Endothelial cell of umbilical vein (primary cell): ENCODE measurements around the gene TNS4. TPM values are rescaled to one million over a fixed set of nuclear protein-coding genes. Genes with fewer than 3 reads are reported as not detected.

Experiments
- BruUV-seq: library from RNA; stranded (reverse); fragments of 400-500 nt; replicated peaks from 2 replicates; lab custom pipeline; 2021; lab: Mats Ljungman, UMichigan
- CTCF ChIA-PET: fragments of 300-600, 350-600 bp; sonication (Branson Sonifier 250); formaldehyde crosslinking; loops from one replicate; lab custom pipeline; 2021; ENCODE audit warnings: antibody characterized with exemption, inconsistent platforms; lab: Charles Lee
- POLR2A ChIA-PET: fragments of 300-600, 350-600 bp; sonication (Branson Sonifier 250); formaldehyde crosslinking; loops from one replicate; lab custom pipeline; 2021; ENCODE audit warnings: antibody characterized with exemption, inconsistent platforms; lab: Charles Lee
- DNase-seq: peaks from one replicate; pipeline ENCODE4 v3.0.0-alpha.2; 2011; ENCODE audit warnings: low read depth, low spot score
- FAIRE-seq: peaks from 2 replicates; lab custom pipeline; 2011; peaks lifted over from hg19 to GRCh38; lab: Jason Lieb, UNC
- H2AFZ ChIP-seq: 2 replicates; pipeline ENCODE4 v1.6.0; 2012; ENCODE audit warnings: low read depth, low read length, control low read depth, inconsistent platforms
- H3K27ac ChIP-seq: 2 replicates; pipeline ENCODE4 v1.5.1; 2011; ENCODE audit warnings: low read depth, mild to moderate bottlenecking, control low read depth, low read length, moderate library complexity; ENCODE audit not compliant: insufficient read depth
- H3K27me3 ChIP-seq, 2 experiments: 2 replicates each; pipeline versions ENCODE4 v1.6.0 to v1.6.1; 2011; ENCODE audit warnings: low read length in 2 of 2, mixed read lengths in 1 of 2; ENCODE audit not compliant: control insufficient read depth in 2 of 2, insufficient read depth in 2 of 2
- H3K36me3 ChIP-seq, 2 experiments: 2 replicates in 1 of 2; 3 replicates in 1 of 2; pipeline ENCODE4 v1.5.1; 2011; ENCODE audit warnings: low read length in 2 of 2, mild to moderate bottlenecking in 1 of 2, moderate library complexity in 1 of 2; ENCODE audit not compliant: control insufficient read depth in 2 of 2, insufficient read depth in 2 of 2; ENCODE audit errors: extremely low read depth in 1 of 2
- H3K4me1 ChIP-seq: 3 replicates; pipeline ENCODE4 v1.5.1; 2011; ENCODE audit warnings: mild to moderate bottlenecking, low read length; ENCODE audit not compliant: control insufficient read depth, insufficient read depth; ENCODE audit errors: extremely low read depth
- H3K4me2 ChIP-seq: 2 replicates; pipeline ENCODE4 v1.6.1; 2011; ENCODE audit warnings: low read length, control low read depth, mixed read lengths; ENCODE audit not compliant: insufficient read depth
- H3K4me3 ChIP-seq, 3 experiments: fragments of 200-600 bp in 1 of 3; sonication (generic), shearing (Covaris generic) in 1 of 3; replicated peaks in 1 of 3; 2 replicates each; pipeline ENCODE4 v1.5.1; 2011 to 2016; ENCODE audit warnings: control low read depth in 3 of 3, low read length in 3 of 3, mild to moderate bottlenecking in 2 of 3, inconsistent platforms in 1 of 3, low read depth in 1 of 3, moderate library complexity in 1 of 3; ENCODE audit not compliant: insufficient read depth in 1 of 3
- H3K79me2 ChIP-seq: 2 replicates; pipeline ENCODE4 v1.6.0; 2012; ENCODE audit warnings: low read length, inconsistent platforms; ENCODE audit not compliant: control insufficient read depth, insufficient read depth
- H3K9ac ChIP-seq: replicated peaks from 2 replicates; pipeline ENCODE3; 2011; ENCODE audit warnings: low read length, control low read depth; ENCODE audit not compliant: insufficient read depth; ENCODE audit errors: extremely low read depth
- H3K9me1 ChIP-seq: replicated peaks from 3 replicates; pipeline ENCODE4 v1.6.0; 2011; ENCODE audit warnings: mild to moderate bottlenecking, low read length; ENCODE audit not compliant: control insufficient read depth, insufficient read depth; ENCODE audit errors: extremely low read depth
- H3K9me3 ChIP-seq: replicated peaks from 2 replicates; pipeline ENCODE4 v1.5.1; 2012; ENCODE audit warnings: low read length, inconsistent platforms; ENCODE audit not compliant: control insufficient read depth, insufficient read depth
- H4K20me1 ChIP-seq: replicated peaks from 2 replicates; pipeline ENCODE3; 2011; ENCODE audit warnings: mild to moderate bottlenecking, low read length; ENCODE audit not compliant: control insufficient read depth, insufficient read depth; ENCODE audit errors: extremely low read depth
- EZH2 ChIP-seq: IDR thresholded peaks from 2 replicates; pipeline ENCODE4 v1.6.1; 2012; ENCODE audit warnings: borderline replicate concordance, low read depth, mild to moderate bottlenecking, moderate library complexity, low read length, inconsistent platforms; ENCODE audit not compliant: severe bottlenecking
- FOS ChIP-seq: IDR thresholded peaks from 2 replicates; pipeline ENCODE4 v1.6.1; 2011; ENCODE audit warnings: mild to moderate bottlenecking, low read length, moderate library complexity, borderline replicate concordance; ENCODE audit not compliant: insufficient read depth
- GATA2 ChIP-seq: IDR thresholded peaks from 2 replicates; pipeline ENCODE4 v1.7.0; 2011; ENCODE audit warnings: low read depth, mild to moderate bottlenecking, moderate library complexity, mixed read lengths, low read length; ENCODE audit not compliant: insufficient read length, insufficient read depth
- JUN ChIP-seq: IDR thresholded peaks from 2 replicates; pipeline ENCODE4 v1.6.1; 2011; ENCODE audit warnings: borderline replicate concordance, low read depth; ENCODE audit not compliant: insufficient read length, insufficient read depth
- MAX ChIP-seq: IDR thresholded peaks from 2 replicates; pipeline ENCODE4 v1.6.1; 2011; ENCODE audit not compliant: insufficient read depth, insufficient read length
- MYC ChIP-seq: IDR thresholded peaks from one replicate; pipeline ENCODE4 v1.6.1; 2011; ENCODE audit warnings: mild to moderate bottlenecking, low read depth, low read length
- POLR2A ChIP-seq: IDR thresholded peaks from 2 replicates; pipeline ENCODE4 v1.6.1; 2012; ENCODE audit warnings: low read depth, mild to moderate bottlenecking, control low read depth, low read length
- POLR2AphosphoS5 ChIP-seq: IDR thresholded peaks from 2 replicates; pipeline ENCODE4 v1.6.1; 2012; ENCODE audit warnings: low read depth, mild to moderate bottlenecking, control low read depth, low read length, moderate library complexity; ENCODE audit not compliant: insufficient read depth
- dilution Hi-C: fragments of 300-500 bp; cut with MboI; formaldehyde crosslinking; loops from one replicate; pipeline ENCODE4 v1.15.0; 2019; ENCODE audit warnings: low sequenced_read_pairs; ENCODE audit not compliant: extremely low pct_ligation_motif_present
- intact Hi-C: fragments of 100-400 bp; cut with micrococcal nuclease; formaldehyde crosslinking; loops from one replicate; pipeline ENCODE4 v1.10.0; 2022
- polyA plus RNA-seq, 4 experiments: library from polyadenylated mRNA; depleted of rRNA in 3 of 4; stranded (reverse) in 3 of 4; unstranded in 1 of 4; fragments of >200 nt; gene quantifications; 2 replicates each; pipeline versions ENCODE4 v1.2.1 to v1.2.3, GENCODE V29; 2011 to 2012; ENCODE audit warnings: missing spikeins in 1 of 4
- total RNA-seq: library from RNA; stranded (reverse); gene quantifications from 2 replicates; pipeline ENCODE4 v1.2.3, GENCODE V29; 2021
- TF ChIP-seq, protein P1 (sequence below), 2 donors: IDR thresholded peaks; 1 replicate in 1 of 2; 2 replicates in 1 of 2; pipeline ENCODE4 v1.5.1; 2011; ENCODE audit warnings: low read length in 2 of 2, mild to moderate bottlenecking in 2 of 2, moderate library complexity in 2 of 2, control low read depth in 1 of 2, inconsistent platforms in 1 of 2, low read depth in 1 of 2; ENCODE audit not compliant: insufficient read depth in 1 of 2; ENCODE audit errors: extremely low read depth in 1 of 2

TNS4 gene
- total and polyA plus RNA-seq, 2 donors (not counting 3 experiments of a cell fraction or from before 2014, with no cell fraction given), result not detected

- POLR2A ChIA-PET, result no interaction called here
- no peak for TF ChIP-seq FOS
- no peak for TF ChIP-seq GATA2
- TF ChIP-seq POLR2AphosphoS5, result no peak
- no peak for TF ChIP-seq EZH2
- TF ChIP-seq, protein P1, sequence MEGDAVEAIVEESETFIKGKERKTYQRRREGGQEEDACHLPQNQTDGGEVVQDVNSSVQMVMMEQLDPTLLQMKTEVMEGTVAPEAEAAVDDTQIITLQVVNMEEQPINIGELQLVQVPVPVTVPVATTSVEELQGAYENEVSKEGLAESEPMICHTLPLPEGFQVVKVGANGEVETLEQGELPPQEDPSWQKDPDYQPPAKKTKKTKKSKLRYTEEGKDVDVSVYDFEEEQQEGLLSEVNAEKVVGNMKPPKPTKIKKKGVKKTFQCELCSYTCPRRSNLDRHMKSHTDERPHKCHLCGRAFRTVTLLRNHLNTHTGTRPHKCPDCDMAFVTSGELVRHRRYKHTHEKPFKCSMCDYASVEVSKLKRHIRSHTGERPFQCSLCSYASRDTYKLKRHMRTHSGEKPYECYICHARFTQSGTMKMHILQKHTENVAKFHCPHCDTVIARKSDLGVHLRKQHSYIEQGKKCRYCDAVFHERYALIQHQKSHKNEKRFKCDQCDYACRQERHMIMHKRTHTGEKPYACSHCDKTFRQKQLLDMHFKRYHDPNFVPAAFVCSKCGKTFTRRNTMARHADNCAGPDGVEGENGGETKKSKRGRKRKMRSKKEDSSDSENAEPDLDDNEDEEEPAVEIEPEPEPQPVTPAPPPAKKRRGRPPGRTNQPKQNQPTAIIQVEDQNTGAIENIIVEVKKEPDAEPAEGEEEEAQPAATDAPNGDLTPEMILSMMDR (IDR thresholded peaks at IDR 0.05; ENCODE audit: extremely low read depth in 1 of 2, insufficient read depth in 1 of 2, low read depth in 1 of 2, low read length in 2 of 2), result no peak
- TF ChIP-seq JUN, result no peak
- TF ChIP-seq MAX, result no peak
- TF ChIP-seq POLR2A, result no peak
- no peak for TF ChIP-seq MYC
- no peak overlapping the region for H3K4me2 ChIP-seq
- dilution Hi-C loops, result no loop called here
- H3K9me1 ChIP-seq, result no peaks in the 10 kb centered on the region
- no TSS peak for BruUV-seq
- H3K36me3 ChIP-seq, result no peaks in the 10 kb centered on the region
- DNase-seq, result no peak
- no peak overlapping the region for H2AFZ ChIP-seq
- no peaks in the 10 kb centered on the region for H3K79me2 ChIP-seq
- H3K27ac ChIP-seq, result no peak overlapping the region
- no peak overlapping the region for H3K9ac ChIP-seq
- H3K4me1 ChIP-seq, result no peaks in the 10 kb centered on the region
- no peaks in the 10 kb centered on the region for H4K20me1 ChIP-seq
- CTCF ChIA-PET, result interaction anchor here (1.8 to 3.3 kb wide), 2 partner anchors 26 to 31 kb away, joined by 4 to 28 read pairs; no protein-coding TSS in a partner anchor
- no peak for FAIRE-seq
- no peak overlapping the region for H3K4me3 ChIP-seq
- H3K27me3 ChIP-seq, result peaks cover 0 to 6% of the 10 kb centered on the region in 2 experiments
- intact Hi-C loops, result no loop called here
- no peaks in the 10 kb centered on the region for H3K9me3 ChIP-seq
Measured at GRCh38 chr17:40506786-40507185, 5.4 kb upstream of the TNS4 start.
